Measurements from ENCODE around the gene RNF121. TPM values are rescaled to one million over a fixed set of nuclear protein-coding genes. Genes with fewer than 3 reads are reported as not detected.

Gene RNF121
- total RNA-seq, 1 donor from 2014 or later = 55.4 TPM

DNA sequence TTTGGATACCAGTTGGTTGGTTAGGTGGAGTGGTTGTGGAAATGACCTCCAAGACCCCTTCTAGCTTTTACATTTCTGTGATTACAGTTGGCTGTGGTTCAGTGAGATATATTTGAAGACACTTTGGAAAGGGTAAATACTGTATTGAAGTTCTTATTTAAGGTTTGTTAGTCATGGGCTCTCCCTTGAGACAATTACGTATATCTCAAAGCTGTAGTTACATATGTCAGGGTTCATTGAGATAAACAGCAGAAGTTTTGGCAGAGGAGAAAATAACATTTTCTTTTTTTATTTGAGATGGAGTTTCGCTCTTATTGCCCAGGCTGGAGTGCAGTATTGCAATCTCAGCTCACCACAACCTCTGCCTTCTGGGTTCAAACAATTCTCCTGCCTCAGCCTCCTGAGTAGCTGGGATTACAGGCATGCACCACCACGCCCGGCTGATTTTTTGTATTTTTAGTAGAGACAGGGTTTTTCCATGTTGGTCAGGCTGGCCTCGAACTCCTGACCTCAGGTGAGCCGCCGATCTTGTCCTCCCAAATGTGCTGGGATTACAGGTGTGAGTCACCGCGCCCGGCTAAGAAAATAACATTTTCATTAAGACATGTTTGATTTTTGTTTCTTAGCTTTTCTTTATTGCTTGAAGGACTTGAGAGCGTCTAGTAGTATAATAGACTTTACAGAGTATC is 1.9 kb downstream of the RNF121 start:
- DNase-seq (ENCODE audit: low spot score in 2 of 2, unreplicated experiment in 2 of 2) = no peak
- no peaks in the 10 kb centered on the region for H3K9me3 Mint-ChIP-seq
- no peaks in the 10 kb centered on the region for H3K27me3 Mint-ChIP-seq (ENCODE audit: low read depth)
- peaks cover 26% of the 10 kb centered on the region for H3K4me1 Mint-ChIP-seq
- peaks cover 3% of the 10 kb centered on the region for H3K36me3 Mint-ChIP-seq
- peak overlapping the region; percentile 93 for H3K4me3 Mint-ChIP-seq
- TF ChIP-seq, protein P1, sequence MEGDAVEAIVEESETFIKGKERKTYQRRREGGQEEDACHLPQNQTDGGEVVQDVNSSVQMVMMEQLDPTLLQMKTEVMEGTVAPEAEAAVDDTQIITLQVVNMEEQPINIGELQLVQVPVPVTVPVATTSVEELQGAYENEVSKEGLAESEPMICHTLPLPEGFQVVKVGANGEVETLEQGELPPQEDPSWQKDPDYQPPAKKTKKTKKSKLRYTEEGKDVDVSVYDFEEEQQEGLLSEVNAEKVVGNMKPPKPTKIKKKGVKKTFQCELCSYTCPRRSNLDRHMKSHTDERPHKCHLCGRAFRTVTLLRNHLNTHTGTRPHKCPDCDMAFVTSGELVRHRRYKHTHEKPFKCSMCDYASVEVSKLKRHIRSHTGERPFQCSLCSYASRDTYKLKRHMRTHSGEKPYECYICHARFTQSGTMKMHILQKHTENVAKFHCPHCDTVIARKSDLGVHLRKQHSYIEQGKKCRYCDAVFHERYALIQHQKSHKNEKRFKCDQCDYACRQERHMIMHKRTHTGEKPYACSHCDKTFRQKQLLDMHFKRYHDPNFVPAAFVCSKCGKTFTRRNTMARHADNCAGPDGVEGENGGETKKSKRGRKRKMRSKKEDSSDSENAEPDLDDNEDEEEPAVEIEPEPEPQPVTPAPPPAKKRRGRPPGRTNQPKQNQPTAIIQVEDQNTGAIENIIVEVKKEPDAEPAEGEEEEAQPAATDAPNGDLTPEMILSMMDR (IDR thresholded peaks at IDR 0.05; ENCODE audit: unreplicated experiment) = no peak
- no peak overlapping the region for H3K27ac Mint-ChIP-seq

DNA sequence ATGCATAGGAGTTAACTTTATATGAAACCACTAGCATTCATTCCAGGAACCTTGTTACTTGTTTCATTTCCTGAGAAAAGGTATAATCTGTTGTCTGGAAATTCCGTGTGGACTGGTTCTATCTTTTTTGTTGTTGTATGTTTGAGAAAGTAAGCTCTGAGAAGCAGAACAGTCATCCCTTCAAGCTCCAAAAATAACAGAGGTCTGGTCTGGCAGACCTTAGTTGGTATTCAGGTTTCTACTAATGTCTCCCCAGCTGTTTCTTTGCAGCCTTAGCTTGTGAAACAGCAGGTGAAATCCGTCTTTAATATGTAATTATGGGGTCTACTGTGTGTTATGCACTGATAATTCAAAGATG is 2.4 kb downstream of the RNF121 start:
- Mint-ChIP-seq H3K36me3 (peaks cover 2% of the 10 kb centered on the region), H3K4me1 (peaks cover 26% of the 10 kb centered on the region), H3K9me3 (no peaks in the 10 kb centered on the region), H3K27me3 (ENCODE audit: low read depth) (no peaks in the 10 kb centered on the region), H3K4me3 (no peak overlapping the region), H3K27ac (no peak overlapping the region)
- no peak for DNase-seq (ENCODE audit: low spot score in 2 of 2, unreplicated experiment in 2 of 2)
- TF ChIP-seq, protein P1 (IDR thresholded peaks at IDR 0.05; ENCODE audit: unreplicated experiment) = no peak

DNA sequence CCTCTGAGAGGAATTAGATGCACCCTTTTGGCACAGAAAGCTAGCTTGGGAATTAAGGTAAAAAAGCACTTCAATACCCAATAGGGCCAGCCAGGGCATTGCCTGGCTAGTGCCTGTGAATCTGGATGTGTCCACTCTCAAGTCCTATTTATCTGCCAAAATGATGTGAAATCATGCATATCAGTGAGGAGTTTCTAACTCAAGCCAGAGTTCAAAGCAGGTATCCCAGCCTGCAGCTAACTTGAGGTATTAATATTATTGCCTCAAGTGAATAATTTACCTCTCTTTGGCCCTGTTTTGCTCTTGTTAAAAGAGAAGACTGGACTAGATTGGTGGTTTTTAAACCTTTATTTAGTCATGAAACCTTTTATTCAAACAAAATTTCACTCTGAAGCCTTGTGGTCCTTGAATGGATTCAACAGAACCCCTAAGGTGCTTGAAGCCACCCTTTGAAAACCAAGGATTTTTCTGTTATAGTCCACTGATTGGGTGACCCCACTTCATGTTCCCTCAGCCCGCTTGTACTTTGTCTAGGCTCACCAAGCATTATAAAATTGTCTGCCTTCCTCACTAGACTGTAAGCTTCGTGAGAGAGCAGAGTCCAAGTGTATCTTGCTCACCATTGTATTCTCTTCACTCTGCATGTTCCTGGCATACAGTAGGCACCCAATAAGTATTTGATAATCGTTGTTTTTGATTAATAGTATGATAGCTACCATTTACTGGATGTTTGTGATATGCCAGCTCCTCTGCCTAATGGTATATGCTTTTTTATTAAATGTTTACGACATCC is 4.5 kb downstream of the RNF121 start:
- no peak for DNase-seq (ENCODE audit: low spot score in 2 of 2, unreplicated experiment in 2 of 2)
- TF ChIP-seq, protein P1 (IDR thresholded peaks at IDR 0.05; ENCODE audit: unreplicated experiment) = no peak
- Mint-ChIP-seq H3K27me3 (ENCODE audit: low read depth) (no peaks in the 10 kb centered on the region), H3K36me3 (no peaks in the 10 kb centered on the region), H3K4me3 (no peak overlapping the region), H3K9me3 (no peaks in the 10 kb centered on the region), H3K27ac (no peak overlapping the region), H3K4me1 (peaks cover 17% of the 10 kb centered on the region)

DNA sequence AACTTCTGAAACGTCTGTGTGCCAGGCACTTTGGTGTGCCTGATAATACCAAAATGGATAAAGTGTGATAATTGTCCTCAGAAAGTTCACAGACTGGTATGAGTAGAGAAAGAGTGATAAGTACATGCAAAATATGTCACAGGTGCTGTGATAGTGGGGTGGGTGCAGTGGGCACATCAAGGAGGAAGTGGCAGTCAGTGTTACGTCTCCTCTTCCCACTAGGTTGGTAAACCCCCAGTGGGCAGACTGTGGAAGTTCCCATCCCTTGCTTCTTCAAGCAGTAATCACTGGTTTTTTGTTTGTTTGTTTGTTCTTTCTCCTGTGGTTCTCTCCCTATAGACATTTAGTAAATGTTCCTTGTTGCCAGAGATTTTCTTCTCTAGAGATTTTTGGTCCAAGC is 5.4 kb downstream of the RNF121 start:
- Mint-ChIP-seq H3K9me3 (no peaks in the 10 kb centered on the region), H3K27ac (no peak overlapping the region), H3K4me3 (no peak overlapping the region), H3K36me3 (no peaks in the 10 kb centered on the region), H3K4me1 (peaks cover 14% of the 10 kb centered on the region), H3K27me3 (ENCODE audit: low read depth) (no peaks in the 10 kb centered on the region)
- TF ChIP-seq, protein P1 (IDR thresholded peaks at IDR 0.05; ENCODE audit: unreplicated experiment) = no peak
- DNase-seq (ENCODE audit: low spot score in 2 of 2, unreplicated experiment in 2 of 2) = no peak

DNA sequence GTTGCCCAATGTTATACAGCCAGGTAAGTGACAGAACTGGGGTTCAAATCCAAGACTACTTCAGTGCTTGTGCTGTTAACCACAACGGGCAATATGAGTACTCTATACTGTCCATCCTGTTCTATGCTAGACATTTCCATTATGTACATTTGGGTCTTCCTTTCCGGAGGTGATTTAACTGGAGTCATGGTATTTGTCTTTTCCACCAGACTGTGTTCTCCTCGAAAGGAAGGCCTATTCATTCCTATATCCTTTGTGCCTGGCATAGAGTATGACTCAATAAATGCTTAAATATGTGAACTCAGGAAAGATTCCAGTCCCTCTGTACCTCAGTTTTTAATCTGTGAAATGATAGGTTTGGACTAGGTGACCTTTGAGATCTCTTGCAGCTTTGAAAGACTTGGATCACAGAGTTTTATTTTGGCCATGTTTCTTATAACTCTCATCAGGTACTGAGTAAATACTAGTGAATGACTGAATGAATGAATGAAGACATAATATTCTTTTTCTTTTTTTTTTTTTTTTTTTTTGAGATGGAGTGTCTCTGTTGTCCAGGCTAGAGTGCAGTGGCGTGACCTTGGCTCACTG is 6.6 kb downstream of the RNF121 start:
- Mint-ChIP-seq H3K9me3 (no peaks in the 10 kb centered on the region), H3K4me1 (peaks cover 2% of the 10 kb centered on the region), H3K27me3 (ENCODE audit: low read depth) (no peaks in the 10 kb centered on the region), H3K36me3 (no peaks in the 10 kb centered on the region), H3K4me3 (no peak overlapping the region), H3K27ac (no peak overlapping the region)
- TF ChIP-seq, protein P1 (IDR thresholded peaks at IDR 0.05; ENCODE audit: unreplicated experiment) = no peak
- DNase-seq (ENCODE audit: low spot score in 2 of 2, unreplicated experiment in 2 of 2) = no peak

Data from mesothelial cell of epicardium (in vitro differentiated cells).